Activated naive CD8-positive, alpha-beta T cell treated with anti-CD3 and anti-CD28 coated beads, Interleukin-2, amount 10 ng/mL, durations not matched to agents 7 days and 5 days (primary cell): ENCODE results near the gene KISS1. TPM values are rescaled to one million over a fixed set of nuclear protein-coding genes. Genes with fewer than 3 reads are reported as not detected.

ENCODE experiments used
- ATAC-seq: fragments of 150-1000 bp; cut with Tn5 transposase; one replicate; pipeline ENCODE4 v1.10.0; 2021; ENCODE audit warnings: low read depth, moderate library complexity
- POLR2A ChIA-PET: fragments of 350-600 bp; sonication (Branson Sonifier 250); formaldehyde crosslinking; loops from one replicate; lab custom pipeline; 2021; ENCODE audit warnings: antibody characterized with exemption; lab: Charles Lee
- DNase-seq: peaks from one replicate; pipeline ENCODE4 v3.0.0; 2021
- H3K27ac Mint-ChIP-seq: one replicate; pipeline ENCODE4 v1.8.0; 2022; ENCODE audit warnings: mild to moderate bottlenecking, mixed read lengths
- H3K27me3 Mint-ChIP-seq: one replicate; pipeline ENCODE4 v1.8.0; 2022; ENCODE audit warnings: mild to moderate bottlenecking, moderate library complexity, mixed read lengths
- H3K36me3 Mint-ChIP-seq: one replicate; pipeline ENCODE4 v1.8.0; 2021; ENCODE audit warnings: mild to moderate bottlenecking, mixed read lengths
- H3K4me1 Mint-ChIP-seq: one replicate; pipeline ENCODE4 v1.8.0; 2021; ENCODE audit warnings: mixed read lengths
- H3K4me3 Mint-ChIP-seq: one replicate; pipeline ENCODE4 v1.8.0; 2022; ENCODE audit warnings: mild to moderate bottlenecking, moderate library complexity, mixed read lengths
- H3K9me3 Mint-ChIP-seq: one replicate; pipeline ENCODE4 v1.8.0; 2021; ENCODE audit warnings: mixed read lengths
- total RNA-seq, 2 experiments: library from RNA; stranded (reverse); gene quantifications; one replicate each; pipeline ENCODE4 v1.2.3, GENCODE V29; 2021

KISS1 gene
- total RNA-seq, 2 experiments from 2014 or later: not detected

- Mint-ChIP-seq H3K4me3 (no peak overlapping the region), H3K4me1 (no peaks in the 10 kb centered on the region), H3K9me3 (peaks cover 14% of the 10 kb centered on the region), H3K27me3 (peaks cover 3% of the 10 kb centered on the region), H3K36me3 (peaks cover 3% of the 10 kb centered on the region), H3K27ac (no peak overlapping the region)
- ATAC-seq (no peak), DNase-seq (no peak)
- POLR2A ChIA-PET: no interaction called here
These were observed 21.3 kb downstream of the KISS1 start for GRCh38 chr1:204174958-204175357.

- H3K27ac Mint-ChIP-seq: no peak overlapping the region
- H3K27me3 Mint-ChIP-seq: peaks cover 3% of the 10 kb centered on the region
- H3K36me3 Mint-ChIP-seq: peaks cover 3% of the 10 kb centered on the region
- POLR2A ChIA-PET: no interaction called here
- peaks cover 19% of the 10 kb centered on the region for H3K9me3 Mint-ChIP-seq
- DNase-seq: no peak
- no peak for ATAC-seq
- no peaks in the 10 kb centered on the region for H3K4me1 Mint-ChIP-seq
- no peak overlapping the region for H3K4me3 Mint-ChIP-seq
These were observed 23.8 kb downstream of the KISS1 start for GRCh38 chr1:204172404-204173029.

- Mint-ChIP-seq H3K9me3 (peaks cover 19% of the 10 kb centered on the region), H3K27ac (no peak overlapping the region)
These were observed 24.5 kb downstream of the KISS1 start for GRCh38 chr1:204171751-204172178.

GRCh38 chr1:204170494-204171155 lies 25.7 kb downstream of the KISS1 start:
- POLR2A ChIA-PET: no interaction called here
- Mint-ChIP-seq H3K4me3 (no peak overlapping the region), H3K9me3 (peaks cover 19% of the 10 kb centered on the region), H3K36me3 (peaks cover 3% of the 10 kb centered on the region), H3K27ac (no peak overlapping the region), H3K4me1 (no peaks in the 10 kb centered on the region), H3K27me3 (peaks cover 3% of the 10 kb centered on the region)
- no peak for DNase-seq
- no peak for ATAC-seq

More at GRCh38 chr1:204171751-204172178, 24.5 kb downstream of the KISS1 start:
- peaks cover 3% of the 10 kb centered on the region for H3K27me3 Mint-ChIP-seq
- H3K4me3 Mint-ChIP-seq: no peak overlapping the region
- POLR2A ChIA-PET: no interaction called here
- ATAC-seq (no peak), DNase-seq (no peak)
- no peaks in the 10 kb centered on the region for H3K4me1 Mint-ChIP-seq
- peaks cover 3% of the 10 kb centered on the region for H3K36me3 Mint-ChIP-seq

GRCh38 chr1:204169858-204170257 lies 26.4 kb downstream of the KISS1 start:
- H3K4me1 Mint-ChIP-seq: no peaks in the 10 kb centered on the region
- peaks cover 3% of the 10 kb centered on the region for H3K36me3 Mint-ChIP-seq
- H3K27ac Mint-ChIP-seq: no peak overlapping the region
- ATAC-seq: no peak
- peaks cover 19% of the 10 kb centered on the region for H3K9me3 Mint-ChIP-seq
- H3K4me3 Mint-ChIP-seq: no peak overlapping the region
- no peak for DNase-seq
- H3K27me3 Mint-ChIP-seq: peaks cover 3% of the 10 kb centered on the region
- POLR2A ChIA-PET: no interaction called here

GRCh38 chr1:204167730-204168129 lies 28.6 kb downstream of the KISS1 start:
- Mint-ChIP-seq H3K9me3 (peaks cover 18% of the 10 kb centered on the region), H3K4me1 (no peaks in the 10 kb centered on the region), H3K36me3 (peaks cover 3% of the 10 kb centered on the region), H3K4me3 (no peak overlapping the region), H3K27ac (no peak overlapping the region), H3K27me3 (peaks cover 3% of the 10 kb centered on the region)
- no peak for ATAC-seq
- DNase-seq: no peak
- POLR2A ChIA-PET: no interaction called here

GRCh38 chr1:204166219-204166618 lies 30.1 kb downstream of the KISS1 start, which contains the start of gene REN:
REN (minus strand) TSS chr1:204166337; CDS start chr1:204166293, 44 bp downstream.
- Mint-ChIP-seq H3K9me3 (peaks cover 14% of the 10 kb centered on the region), H3K27ac (no peak within 1 kb of the TSS), H3K4me1 (peaks cover 2% of the 10 kb centered on the region), H3K4me3 (no peak within 1 kb of the TSS), H3K36me3 (no peaks in the 10 kb centered on the region), H3K27me3 (no peaks in the 10 kb centered on the region)
- POLR2A ChIA-PET: no interaction called here
- DNase-seq (no peak), ATAC-seq (no peak)

GRCh38 chr1:204162494-204163074 lies 33.7 kb downstream of the KISS1 start:
- Mint-ChIP-seq H3K27me3 (peaks cover 7% of the 10 kb centered on the region), H3K36me3 (no peaks in the 10 kb centered on the region), H3K27ac (no peak overlapping the region), H3K4me3 (no peak overlapping the region), H3K4me1 (peaks cover 3% of the 10 kb centered on the region), H3K9me3 (no peaks in the 10 kb centered on the region)
- POLR2A ChIA-PET: no interaction called here
- DNase-seq: peak; percentile 84
- ATAC-seq: peak; percentile 81

- ATAC-seq (no peak), DNase-seq (no peak)
- H3K4me3 Mint-ChIP-seq: no peak overlapping the region
- H3K27ac Mint-ChIP-seq: no peak overlapping the region
- POLR2A ChIA-PET: no interaction called here
- no peaks in the 10 kb centered on the region for H3K9me3 Mint-ChIP-seq
- H3K27me3 Mint-ChIP-seq: peaks cover 7% of the 10 kb centered on the region
- H3K4me1 Mint-ChIP-seq: peaks cover 3% of the 10 kb centered on the region
- no peaks in the 10 kb centered on the region for H3K36me3 Mint-ChIP-seq
These were observed 34.4 kb downstream of the KISS1 start for GRCh38 chr1:204161609-204162493.

GRCh38 chr1:204157962-204158361 lies 38.3 kb downstream of the KISS1 start:
- no peak for DNase-seq
- Mint-ChIP-seq H3K4me1 (peaks cover 3% of the 10 kb centered on the region), H3K9me3 (no peaks in the 10 kb centered on the region), H3K4me3 (no peak overlapping the region), H3K27ac (no peak overlapping the region), H3K36me3 (no peaks in the 10 kb centered on the region), H3K27me3 (peaks cover 9% of the 10 kb centered on the region)
- POLR2A ChIA-PET: no interaction called here
- ATAC-seq: no peak

- Mint-ChIP-seq H3K9me3 (no peaks in the 10 kb centered on the region), H3K27ac (no peak overlapping the region), H3K4me1 (peaks cover 1% of the 10 kb centered on the region), H3K27me3 (peaks cover 10% of the 10 kb centered on the region), H3K36me3 (no peaks in the 10 kb centered on the region), H3K4me3 (no peak overlapping the region)
- POLR2A ChIA-PET: no interaction called here
- ATAC-seq (no peak), DNase-seq (no peak)
These were observed 40.4 kb downstream of the KISS1 start for GRCh38 chr1:204155881-204156280.

- POLR2A ChIA-PET: no interaction called here
These were observed 41.6 kb downstream of the KISS1 start for GRCh38 chr1:204154568-204155255.

GRCh38 chr1:204153667-204154066 lies 42.6 kb downstream of the KISS1 start:
- H3K27me3 Mint-ChIP-seq: peaks cover 14% of the 10 kb centered on the region
- ATAC-seq (no peak), DNase-seq (no peak)
- no peak overlapping the region for H3K27ac Mint-ChIP-seq
- H3K36me3 Mint-ChIP-seq: no peaks in the 10 kb centered on the region
- POLR2A ChIA-PET: no interaction called here
- H3K4me3 Mint-ChIP-seq: no peak overlapping the region
- H3K4me1 Mint-ChIP-seq: peaks cover 1% of the 10 kb centered on the region
- H3K9me3 Mint-ChIP-seq: no peaks in the 10 kb centered on the region

More at GRCh38 chr1:204154568-204155255, 41.6 kb downstream of the KISS1 start:
- DNase-seq: no peak
- no peak overlapping the region for H3K27ac Mint-ChIP-seq
- H3K9me3 Mint-ChIP-seq: no peaks in the 10 kb centered on the region
- H3K36me3 Mint-ChIP-seq: no peaks in the 10 kb centered on the region
- peaks cover 16% of the 10 kb centered on the region for H3K27me3 Mint-ChIP-seq
- peaks cover 1% of the 10 kb centered on the region for H3K4me1 Mint-ChIP-seq
- no peak overlapping the region for H3K4me3 Mint-ChIP-seq
- no peak for ATAC-seq
